Liver (tissue), 9 donors: Measurements from ENCODE around the gene TBC1D10A. TPM values are rescaled to one million over a fixed set of nuclear protein-coding genes. Genes with fewer than 3 reads are reported as not detected.

Experiments
- DNase-seq: peaks from one replicate; pipeline ENCODE4 v3.0.0-alpha.2; 2017; ENCODE audit warnings: low spot score
- H3K27ac ChIP-seq, 2 donors: one replicate each; pipeline ENCODE4 v1.7.0; 2013; ENCODE audit warnings: inconsistent platforms in 2 of 2, low read length in 2 of 2, control low read depth in 1 of 2, low read depth in 1 of 2, mild to moderate bottlenecking in 1 of 2
- H3K27me3 ChIP-seq, 4 donors: one replicate each; pipeline versions ENCODE4 v1.6.1 to v1.7.0; 2013; ENCODE audit warnings: low read length in 3 of 4, inconsistent platforms in 1 of 4, mild to moderate bottlenecking in 1 of 4, moderate library complexity in 1 of 4; ENCODE audit not compliant: control insufficient read depth in 4 of 4, insufficient read depth in 4 of 4
- H3K36me3 ChIP-seq, 4 donors: one replicate each; pipeline versions ENCODE4 v1.6.1 to v1.7.0; 2013; ENCODE audit warnings: low read length in 3 of 4, mild to moderate bottlenecking in 3 of 4, low read depth in 1 of 4, moderate library complexity in 1 of 4; ENCODE audit not compliant: control insufficient read depth in 4 of 4, insufficient read depth in 3 of 4
- H3K4me1 ChIP-seq, 4 donors: one replicate each; pipeline versions ENCODE4 v1.6.1 to v1.7.0; 2013; ENCODE audit warnings: low read length in 3 of 4, mild to moderate bottlenecking in 3 of 4, moderate library complexity in 1 of 4; ENCODE audit not compliant: control insufficient read depth in 4 of 4, insufficient read depth in 4 of 4
- H3K4me3 ChIP-seq, 3 donors: one replicate each; pipeline versions ENCODE4 v1.6.1 to v1.7.0; 2013; ENCODE audit warnings: low read length in 3 of 3, control low read depth in 1 of 3, low read depth in 1 of 3, mild to moderate bottlenecking in 1 of 3
- H3K9ac ChIP-seq, 2 donors: one replicate each; pipeline ENCODE4 v1.7.0; 2013; ENCODE audit warnings: low read length in 2 of 2, mild to moderate bottlenecking in 2 of 2, moderate library complexity in 2 of 2, control low read depth in 1 of 2, low read depth in 1 of 2
- H3K9me3 ChIP-seq, 4 donors: one replicate each; pipeline versions ENCODE4 v1.6.1 to v1.7.0; 2013; ENCODE audit warnings: low read length in 3 of 4; ENCODE audit not compliant: control insufficient read depth in 4 of 4
- CTCF ChIP-seq: fragments of 150-350 bp; IDR thresholded peaks from 2 replicates; pipeline ENCODE4 v1.5.1; 2017; ENCODE audit warnings: improper control_type of control experiment, low read depth, low read length; ENCODE audit not compliant: missing input control
- EGR1 ChIP-seq, 2 donors: IDR thresholded peaks; 2 replicates each; pipeline ENCODE4 v1.6.1; 2016 to 2018; ENCODE audit warnings: antibody characterized with exemption in 2 of 2, low read depth in 2 of 2
- FOXA1 ChIP-seq: IDR thresholded peaks from 2 replicates; pipeline ENCODE4 v1.6.1; 2016; ENCODE audit warnings: antibody characterized with exemption
- FOXA2 ChIP-seq: IDR thresholded peaks from 2 replicates; pipeline ENCODE4 v1.6.1; 2016; ENCODE audit warnings: antibody characterized with exemption
- GABPA ChIP-seq, 2 donors: IDR thresholded peaks in 1 of 2; conservative IDR thresholded peaks in 1 of 2; 2 replicates each; pipeline ENCODE4 v1.6.1; 2016; ENCODE audit warnings: antibody characterized with exemption in 2 of 2, mild to moderate bottlenecking in 1 of 2, moderate library complexity in 1 of 2
- HNF4A ChIP-seq, 2 donors: conservative IDR thresholded peaks; 2 replicates each; pipeline ENCODE4 v1.6.1; 2016; ENCODE audit warnings: antibody characterized with exemption in 2 of 2, mild to moderate bottlenecking in 2 of 2
- HNF4G ChIP-seq: IDR thresholded peaks from 2 replicates; pipeline ENCODE4 v1.6.1; 2016; ENCODE audit warnings: antibody characterized with exemption
- JUND ChIP-seq, 2 donors: IDR thresholded peaks; 2 replicates each; pipeline ENCODE4 v1.6.1; 2016; ENCODE audit warnings: antibody characterized with exemption in 2 of 2
- NR2F2 ChIP-seq: IDR thresholded peaks from 2 replicates; pipeline ENCODE4 v1.6.1; 2016; ENCODE audit warnings: antibody characterized with exemption
- RAD21 ChIP-seq, 2 donors: IDR thresholded peaks; 2 replicates each; pipeline ENCODE4 v1.6.1; 2016; ENCODE audit warnings: antibody characterized with exemption in 2 of 2, mild to moderate bottlenecking in 2 of 2
- RXRA ChIP-seq, 2 donors: IDR thresholded peaks; 2 replicates each; pipeline ENCODE4 v1.6.1; 2017 to 2018; ENCODE audit warnings: antibody characterized with exemption in 2 of 2, mild to moderate bottlenecking in 1 of 2
- SP1 ChIP-seq: IDR thresholded peaks from 2 replicates; pipeline ENCODE4 v1.6.1; 2018; ENCODE audit warnings: antibody characterized with exemption, mild to moderate bottlenecking
- TAF1 ChIP-seq: conservative IDR thresholded peaks from 2 replicates; pipeline ENCODE4 v1.6.1; 2016; ENCODE audit warnings: antibody characterized with exemption, mild to moderate bottlenecking
- YY1 ChIP-seq: IDR thresholded peaks from 2 replicates; pipeline ENCODE4 v1.6.1; 2016; ENCODE audit warnings: antibody characterized with exemption, mild to moderate bottlenecking
- ZBTB33 ChIP-seq: IDR thresholded peaks from 2 replicates; pipeline ENCODE4 v1.6.1; 2016; ENCODE audit warnings: antibody characterized with exemption
- WGBS: extraction: QIAGEN DNeasy Blood & Tissue Kit; methylation state at CpG from one replicate; pipeline ENCODE4 v1.1.7; 2013; 5-methylcytosine and 5-hydroxymethylcytosine counted together
- polyA plus RNA-seq, 2 donors: library from polyadenylated mRNA; stranded (reverse) in 1 of 2; unstranded in 1 of 2; fragments of 200-250 nt in 1 of 2; fragments of >200 nt in 1 of 2; fragmentation: Nextera tagmentation in 1 of 2; extraction: Ambion mirVana in 1 of 2; gene quantifications; one replicate each; pipeline versions ENCODE4 v1.2.1 to v1.2.3, GENCODE V29; 2013 to 2015
- total RNA-seq, 2 donors: library from RNA; depleted of rRNA; stranded (reverse); fragments of >200 nt; gene quantifications; one replicate each; pipeline ENCODE4 v1.2.3, GENCODE V29; 2014
- TF ChIP-seq, protein P1 (sequence below): IDR thresholded peaks from 2 replicates; pipeline ENCODE4 v1.6.1; 2016; ENCODE audit warnings: antibody characterized with exemption
- TF ChIP-seq, protein P2 (sequence below): IDR thresholded peaks from 2 replicates; pipeline ENCODE4 v1.6.1; 2016; ENCODE audit warnings: antibody characterized with exemption
- TF ChIP-seq, protein P3 (sequence below): IDR thresholded peaks from 2 replicates; pipeline ENCODE4 v1.6.1; 2016; ENCODE audit warnings: antibody characterized with exemption, mild to moderate bottlenecking
- donor health status: healthy.
- donor health status: healthy.
- donor health status: healthy.
- donor health status: healthy.
- donor health status: healthy.

The TBC1D10A gene
- total and polyA plus RNA-seq, 4 donors, result 3.6 to 9.2 (median 8.2) TPM

DNA sequence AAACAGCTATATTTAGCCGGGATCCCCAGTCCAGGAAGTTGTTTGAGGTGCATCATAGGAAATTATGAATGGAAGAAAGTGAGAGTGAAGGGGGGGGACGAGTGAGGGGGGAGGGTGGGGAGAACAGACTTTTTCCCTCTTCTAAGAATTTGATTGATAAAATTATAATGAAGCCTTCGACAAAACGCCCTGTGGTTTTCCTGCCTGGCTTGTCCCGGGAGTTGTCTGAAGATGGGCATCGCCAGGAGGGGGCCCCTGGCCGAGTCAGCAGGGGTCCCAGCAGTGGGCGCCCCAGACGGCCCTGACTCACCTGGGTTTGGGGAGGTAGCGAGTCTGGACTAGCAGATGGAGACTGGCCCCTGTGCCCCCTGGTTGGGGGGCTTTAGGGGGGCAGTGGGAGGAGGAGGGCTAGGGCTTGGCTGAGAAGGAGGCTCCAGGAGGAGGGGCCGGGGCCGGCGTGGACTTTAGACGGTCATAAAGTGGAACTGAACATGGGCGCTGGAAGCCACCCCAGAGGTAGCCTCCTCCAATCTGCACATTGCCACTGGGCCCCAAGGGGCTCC is 79.8 kb downstream of the TBC1D10A start:
- H3K27ac ChIP-seq, result no peak overlapping the region
- no peak for DNase-seq
- TF ChIP-seq RXRA (IDR thresholded peaks at IDR 0.05), result no peak
- TF ChIP-seq YY1, result no peak
- TF ChIP-seq FOXA2, result no peak
- no peak for TF ChIP-seq NR2F2
- TF ChIP-seq FOXA1, result no peak
- no peak for TF ChIP-seq JUND (IDR thresholded peaks at IDR 0.05)
- TF ChIP-seq, protein P1, sequence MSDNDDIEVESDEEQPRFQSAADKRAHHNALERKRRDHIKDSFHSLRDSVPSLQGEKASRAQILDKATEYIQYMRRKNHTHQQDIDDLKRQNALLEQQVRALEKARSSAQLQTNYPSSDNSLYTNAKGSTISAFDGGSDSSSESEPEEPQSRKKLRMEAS, result no peak
- no peak for TF ChIP-seq CTCF
- TF ChIP-seq, protein P2, sequence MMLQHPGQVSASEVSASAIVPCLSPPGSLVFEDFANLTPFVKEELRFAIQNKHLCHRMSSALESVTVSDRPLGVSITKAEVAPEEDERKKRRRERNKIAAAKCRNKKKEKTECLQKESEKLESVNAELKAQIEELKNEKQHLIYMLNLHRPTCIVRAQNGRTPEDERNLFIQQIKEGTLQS, result no peak
- TF ChIP-seq HNF4G, result no peak
- no peak for TF ChIP-seq RAD21 (IDR thresholded peaks at IDR 0.05)
- no peak for TF ChIP-seq TAF1
- TF ChIP-seq EGR1 (IDR thresholded peaks at IDR 0.05; ENCODE audit: low read depth in 2 of 2), result no peak
- TF ChIP-seq HNF4A (conservative IDR thresholded peaks at IDR 0.05), result no peak
- TF ChIP-seq GABPA (IDR thresholded peaks at IDR 0.05 in 1 of 2, conservative IDR thresholded peaks at IDR 0.05 in 1 of 2), result no peak
- TF ChIP-seq, protein P3, sequence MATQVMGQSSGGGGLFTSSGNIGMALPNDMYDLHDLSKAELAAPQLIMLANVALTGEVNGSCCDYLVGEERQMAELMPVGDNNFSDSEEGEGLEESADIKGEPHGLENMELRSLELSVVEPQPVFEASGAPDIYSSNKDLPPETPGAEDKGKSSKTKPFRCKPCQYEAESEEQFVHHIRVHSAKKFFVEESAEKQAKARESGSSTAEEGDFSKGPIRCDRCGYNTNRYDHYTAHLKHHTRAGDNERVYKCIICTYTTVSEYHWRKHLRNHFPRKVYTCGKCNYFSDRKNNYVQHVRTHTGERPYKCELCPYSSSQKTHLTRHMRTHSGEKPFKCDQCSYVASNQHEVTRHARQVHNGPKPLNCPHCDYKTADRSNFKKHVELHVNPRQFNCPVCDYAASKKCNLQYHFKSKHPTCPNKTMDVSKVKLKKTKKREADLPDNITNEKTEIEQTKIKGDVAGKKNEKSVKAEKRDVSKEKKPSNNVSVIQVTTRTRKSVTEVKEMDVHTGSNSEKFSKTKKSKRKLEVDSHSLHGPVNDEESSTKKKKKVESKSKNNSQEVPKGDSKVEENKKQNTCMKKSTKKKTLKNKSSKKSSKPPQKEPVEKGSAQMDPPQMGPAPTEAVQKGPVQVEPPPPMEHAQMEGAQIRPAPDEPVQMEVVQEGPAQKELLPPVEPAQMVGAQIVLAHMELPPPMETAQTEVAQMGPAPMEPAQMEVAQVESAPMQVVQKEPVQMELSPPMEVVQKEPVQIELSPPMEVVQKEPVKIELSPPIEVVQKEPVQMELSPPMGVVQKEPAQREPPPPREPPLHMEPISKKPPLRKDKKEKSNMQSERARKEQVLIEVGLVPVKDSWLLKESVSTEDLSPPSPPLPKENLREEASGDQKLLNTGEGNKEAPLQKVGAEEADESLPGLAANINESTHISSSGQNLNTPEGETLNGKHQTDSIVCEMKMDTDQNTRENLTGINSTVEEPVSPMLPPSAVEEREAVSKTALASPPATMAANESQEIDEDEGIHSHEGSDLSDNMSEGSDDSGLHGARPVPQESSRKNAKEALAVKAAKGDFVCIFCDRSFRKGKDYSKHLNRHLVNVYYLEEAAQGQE, result no peak
- no peak for TF ChIP-seq SP1
- no peak for TF ChIP-seq ZBTB33
- no peak overlapping the region for H3K9ac ChIP-seq
- no peaks in the 10 kb centered on the region for H3K36me3 ChIP-seq
- no peaks in the 10 kb centered on the region for H3K9me3 ChIP-seq
- 22% methylated on average over 15 of the region's 15 CpGs for WGBS
- H3K4me1 ChIP-seq, result peaks cover 3 to 19% (median 13%) of the 10 kb centered on the region in 4 donors
- peaks cover 0 to 7% (median 2%) of the 10 kb centered on the region in 4 donors for H3K27me3 ChIP-seq
- peak overlapping the region in 1 of 3 donors; percentile 47 for H3K4me3 ChIP-seq
